GM12874 (cell line): Measurements from ENCODE around the gene IL17RB.

Experiments used
- CTCF ChIP-seq: IDR thresholded peaks from 2 replicates; pipeline ENCODE4 v1.5.1; 2011; ENCODE audit warnings: low read depth, mild to moderate bottlenecking, control low read depth, low read length, moderate library complexity; ENCODE audit not compliant: insufficient read depth

IL17RB gene

GRCh38 chr3:53883008-53883407 is 36.6 kb downstream of the IL17RB start:
- no peak for TF ChIP-seq CTCF

- no peak for TF ChIP-seq CTCF
These were observed 38.3 kb downstream of the IL17RB start for GRCh38 chr3:53884623-53885022.

- TF ChIP-seq CTCF, result no peak
These were observed 38.9 kb downstream of the IL17RB start for GRCh38 chr3:53885239-53885638.

GRCh38 chr3:53887446-53887845 is 41.1 kb downstream of the IL17RB start:
- no peak for TF ChIP-seq CTCF

- no peak for TF ChIP-seq CTCF
These were observed 41.9 kb downstream of the IL17RB start for GRCh38 chr3:53888232-53888631.

- no peak for TF ChIP-seq CTCF
These were observed 44.5 kb downstream of the IL17RB start for GRCh38 chr3:53890726-53891475.

GRCh38 chr3:53891497-53892285 is 45.3 kb downstream of the IL17RB start, which contains the start of gene SELENOK:
SELENOK (minus strand) TSS chr3:53891859.
- no peak for TF ChIP-seq CTCF
